ENCODE measurements around the gene HDGF. TPM values are rescaled to one million over a fixed set of nuclear protein-coding genes. Genes with fewer than 3 reads are reported as not detected.

The HDGF gene
- total and polyA plus RNA-seq, 9 of the 15 experiments (the other 6 are each of a cell fraction or from before 2014, with no cell fraction given): 38.8 to 601 (median 400) TPM

DNA sequence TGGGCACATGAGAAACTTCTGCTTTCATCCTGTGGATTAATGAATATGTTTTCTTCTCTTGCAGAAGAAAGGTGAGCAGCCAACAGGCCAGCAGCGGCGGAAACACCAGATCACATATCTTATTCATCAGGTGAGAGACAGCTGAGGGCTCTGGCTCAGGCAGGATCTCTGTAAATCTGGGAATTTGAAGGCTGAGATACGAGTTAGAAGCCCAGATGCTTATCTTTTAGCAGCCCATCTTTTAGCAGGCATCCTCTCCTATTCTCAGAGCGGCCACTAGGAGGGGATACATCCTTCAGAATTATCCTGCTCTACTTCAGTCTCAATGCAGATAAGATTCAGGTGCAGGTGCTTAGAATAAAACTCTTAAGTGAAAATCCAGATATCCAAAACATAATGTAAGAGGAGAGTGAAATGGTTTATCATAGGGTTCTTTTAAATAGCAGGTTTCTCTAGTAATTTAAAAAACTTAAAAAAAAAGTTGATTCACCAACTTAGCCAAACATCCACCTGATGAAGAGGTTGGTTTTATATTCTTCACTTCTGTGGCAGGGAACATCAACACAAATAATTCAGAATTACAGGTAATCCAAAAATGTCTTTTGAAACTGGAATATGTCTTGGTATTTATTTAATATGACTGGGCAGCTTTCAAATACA is 45.9 kb upstream of the HDGF start (continued):
- TF ChIP-seq, protein P1, sequence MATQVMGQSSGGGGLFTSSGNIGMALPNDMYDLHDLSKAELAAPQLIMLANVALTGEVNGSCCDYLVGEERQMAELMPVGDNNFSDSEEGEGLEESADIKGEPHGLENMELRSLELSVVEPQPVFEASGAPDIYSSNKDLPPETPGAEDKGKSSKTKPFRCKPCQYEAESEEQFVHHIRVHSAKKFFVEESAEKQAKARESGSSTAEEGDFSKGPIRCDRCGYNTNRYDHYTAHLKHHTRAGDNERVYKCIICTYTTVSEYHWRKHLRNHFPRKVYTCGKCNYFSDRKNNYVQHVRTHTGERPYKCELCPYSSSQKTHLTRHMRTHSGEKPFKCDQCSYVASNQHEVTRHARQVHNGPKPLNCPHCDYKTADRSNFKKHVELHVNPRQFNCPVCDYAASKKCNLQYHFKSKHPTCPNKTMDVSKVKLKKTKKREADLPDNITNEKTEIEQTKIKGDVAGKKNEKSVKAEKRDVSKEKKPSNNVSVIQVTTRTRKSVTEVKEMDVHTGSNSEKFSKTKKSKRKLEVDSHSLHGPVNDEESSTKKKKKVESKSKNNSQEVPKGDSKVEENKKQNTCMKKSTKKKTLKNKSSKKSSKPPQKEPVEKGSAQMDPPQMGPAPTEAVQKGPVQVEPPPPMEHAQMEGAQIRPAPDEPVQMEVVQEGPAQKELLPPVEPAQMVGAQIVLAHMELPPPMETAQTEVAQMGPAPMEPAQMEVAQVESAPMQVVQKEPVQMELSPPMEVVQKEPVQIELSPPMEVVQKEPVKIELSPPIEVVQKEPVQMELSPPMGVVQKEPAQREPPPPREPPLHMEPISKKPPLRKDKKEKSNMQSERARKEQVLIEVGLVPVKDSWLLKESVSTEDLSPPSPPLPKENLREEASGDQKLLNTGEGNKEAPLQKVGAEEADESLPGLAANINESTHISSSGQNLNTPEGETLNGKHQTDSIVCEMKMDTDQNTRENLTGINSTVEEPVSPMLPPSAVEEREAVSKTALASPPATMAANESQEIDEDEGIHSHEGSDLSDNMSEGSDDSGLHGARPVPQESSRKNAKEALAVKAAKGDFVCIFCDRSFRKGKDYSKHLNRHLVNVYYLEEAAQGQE (IDR thresholded peaks at IDR 0.05; ENCODE audit: borderline replicate concordance): peak; percentile 75; the same call in 1 of the 2 replicates
- TF ChIP-seq, protein P1 (CRISPR knock-in tag; IDR thresholded peaks at IDR 0.05; ENCODE audit: low read depth): no peak
- TF ChIP-seq ZNF830 (CRISPR knock-in tag; IDR thresholded peaks at IDR 0.05) (no peak), SAFB (IDR thresholded peaks at IDR 0.05; ENCODE audit: borderline replicate concordance, low read depth, low read length) (no peak), TFAM (CRISPR knock-in tag; conservative IDR thresholded peaks at IDR 0.05) (no peak), MAZ (CRISPR knock-in tag; conservative IDR thresholded peaks at IDR 0.05 in 1 of 2, IDR thresholded peaks at IDR 0.05 in 1 of 2) (peak in 1 of 2 experiments; percentile 50; a peak in 1 of 4 replicates), ZFP36 (IDR thresholded peaks at IDR 0.05; ENCODE audit: low read depth, low read length, partially characterized antibody) (no peak), TCFL5 (CRISPR knock-in tag; conservative IDR thresholded peaks at IDR 0.05) (no peak), ZBTB17 (CRISPR knock-in tag; IDR thresholded peaks at IDR 0.05) (no peak), MAFG (tag; conservative IDR thresholded peaks at IDR 0.05) (no peak), FOXA3 (CRISPR knock-in tag; conservative IDR thresholded peaks at IDR 0.05 in 1 of 2, IDR thresholded peaks at IDR 0.05 in 1 of 2) (no peak), SPI1 (IDR thresholded peaks at IDR 0.05; ENCODE audit: borderline replicate concordance, low read depth, low read length) (no peak), SIX5 (IDR thresholded peaks at IDR 0.05; ENCODE audit: borderline replicate concordance in 1 of 2, insufficient read depth in 1 of 2, low read depth in 1 of 2, low read length in 2 of 2) (no peak), RFX7 (CRISPR knock-in tag; IDR thresholded peaks at IDR 0.05) (no peak)
- TF ChIP-seq, protein P2, sequence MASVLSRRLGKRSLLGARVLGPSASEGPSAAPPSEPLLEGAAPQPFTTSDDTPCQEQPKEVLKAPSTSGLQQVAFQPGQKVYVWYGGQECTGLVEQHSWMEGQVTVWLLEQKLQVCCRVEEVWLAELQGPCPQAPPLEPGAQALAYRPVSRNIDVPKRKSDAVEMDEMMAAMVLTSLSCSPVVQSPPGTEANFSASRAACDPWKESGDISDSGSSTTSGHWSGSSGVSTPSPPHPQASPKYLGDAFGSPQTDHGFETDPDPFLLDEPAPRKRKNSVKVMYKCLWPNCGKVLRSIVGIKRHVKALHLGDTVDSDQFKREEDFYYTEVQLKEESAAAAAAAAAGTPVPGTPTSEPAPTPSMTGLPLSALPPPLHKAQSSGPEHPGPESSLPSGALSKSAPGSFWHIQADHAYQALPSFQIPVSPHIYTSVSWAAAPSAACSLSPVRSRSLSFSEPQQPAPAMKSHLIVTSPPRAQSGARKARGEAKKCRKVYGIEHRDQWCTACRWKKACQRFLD (CRISPR knock-in tag; IDR thresholded peaks at IDR 0.05): no peak
- TF ChIP-seq, protein P3, sequence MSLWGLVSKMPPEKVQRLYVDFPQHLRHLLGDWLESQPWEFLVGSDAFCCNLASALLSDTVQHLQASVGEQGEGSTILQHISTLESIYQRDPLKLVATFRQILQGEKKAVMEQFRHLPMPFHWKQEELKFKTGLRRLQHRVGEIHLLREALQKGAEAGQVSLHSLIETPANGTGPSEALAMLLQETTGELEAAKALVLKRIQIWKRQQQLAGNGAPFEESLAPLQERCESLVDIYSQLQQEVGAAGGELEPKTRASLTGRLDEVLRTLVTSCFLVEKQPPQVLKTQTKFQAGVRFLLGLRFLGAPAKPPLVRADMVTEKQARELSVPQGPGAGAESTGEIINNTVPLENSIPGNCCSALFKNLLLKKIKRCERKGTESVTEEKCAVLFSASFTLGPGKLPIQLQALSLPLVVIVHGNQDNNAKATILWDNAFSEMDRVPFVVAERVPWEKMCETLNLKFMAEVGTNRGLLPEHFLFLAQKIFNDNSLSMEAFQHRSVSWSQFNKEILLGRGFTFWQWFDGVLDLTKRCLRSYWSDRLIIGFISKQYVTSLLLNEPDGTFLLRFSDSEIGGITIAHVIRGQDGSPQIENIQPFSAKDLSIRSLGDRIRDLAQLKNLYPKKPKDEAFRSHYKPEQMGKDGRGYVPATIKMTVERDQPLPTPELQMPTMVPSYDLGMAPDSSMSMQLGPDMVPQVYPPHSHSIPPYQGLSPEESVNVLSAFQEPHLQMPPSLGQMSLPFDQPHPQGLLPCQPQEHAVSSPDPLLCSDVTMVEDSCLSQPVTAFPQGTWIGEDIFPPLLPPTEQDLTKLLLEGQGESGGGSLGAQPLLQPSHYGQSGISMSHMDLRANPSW (CRISPR knock-in tag; IDR thresholded peaks at IDR 0.05): no peak

Measured in K562 (cell line).